Measurements from ENCODE around the gene TENM4.

TENM4 gene

DNA sequence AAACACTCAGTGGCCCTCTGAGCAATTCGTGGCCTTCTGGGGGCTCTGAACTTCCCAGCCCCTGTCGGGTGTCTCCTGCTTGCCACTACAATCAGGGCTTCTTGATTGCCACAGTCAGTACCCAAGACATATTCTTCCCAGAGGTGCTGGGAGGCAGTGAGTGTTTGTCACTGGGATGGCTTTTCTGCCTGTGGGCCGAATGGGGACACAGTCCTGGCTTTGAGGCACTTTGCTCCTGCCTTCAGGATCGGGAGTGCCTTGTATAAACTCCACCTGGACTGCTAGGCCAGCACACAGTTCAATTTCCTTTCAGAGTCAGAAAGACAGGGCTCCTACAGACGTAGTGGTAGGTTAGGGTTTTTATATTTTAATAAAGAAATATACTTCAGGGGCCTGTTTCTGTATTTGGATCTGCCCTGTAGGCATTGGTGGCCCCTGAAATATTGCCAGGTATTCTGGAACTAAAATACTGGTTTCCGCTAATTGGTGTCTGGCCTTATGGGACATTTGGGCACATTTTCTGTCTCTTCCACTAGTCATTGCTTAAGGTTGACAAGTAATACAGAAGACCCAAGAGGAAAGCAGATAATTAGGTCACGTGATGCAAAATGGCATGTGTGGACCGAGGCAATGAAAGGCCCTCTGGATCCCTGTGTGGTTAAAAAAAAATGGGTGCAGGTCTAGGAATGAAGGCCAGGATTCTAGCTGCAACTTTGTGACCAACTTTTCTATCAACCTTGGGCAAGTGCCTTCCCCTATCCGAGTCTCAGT is 767.8 kb downstream of the TENM4 start:
- TF ChIP-seq, protein P1, sequence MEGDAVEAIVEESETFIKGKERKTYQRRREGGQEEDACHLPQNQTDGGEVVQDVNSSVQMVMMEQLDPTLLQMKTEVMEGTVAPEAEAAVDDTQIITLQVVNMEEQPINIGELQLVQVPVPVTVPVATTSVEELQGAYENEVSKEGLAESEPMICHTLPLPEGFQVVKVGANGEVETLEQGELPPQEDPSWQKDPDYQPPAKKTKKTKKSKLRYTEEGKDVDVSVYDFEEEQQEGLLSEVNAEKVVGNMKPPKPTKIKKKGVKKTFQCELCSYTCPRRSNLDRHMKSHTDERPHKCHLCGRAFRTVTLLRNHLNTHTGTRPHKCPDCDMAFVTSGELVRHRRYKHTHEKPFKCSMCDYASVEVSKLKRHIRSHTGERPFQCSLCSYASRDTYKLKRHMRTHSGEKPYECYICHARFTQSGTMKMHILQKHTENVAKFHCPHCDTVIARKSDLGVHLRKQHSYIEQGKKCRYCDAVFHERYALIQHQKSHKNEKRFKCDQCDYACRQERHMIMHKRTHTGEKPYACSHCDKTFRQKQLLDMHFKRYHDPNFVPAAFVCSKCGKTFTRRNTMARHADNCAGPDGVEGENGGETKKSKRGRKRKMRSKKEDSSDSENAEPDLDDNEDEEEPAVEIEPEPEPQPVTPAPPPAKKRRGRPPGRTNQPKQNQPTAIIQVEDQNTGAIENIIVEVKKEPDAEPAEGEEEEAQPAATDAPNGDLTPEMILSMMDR (IDR thresholded peaks at IDR 0.05; ENCODE audit: low read depth, low read length, missing control alignments): no peak
- H3K4me3 ChIP-seq (ENCODE audit: low read depth, low read length): no peak overlapping the region
- DNase-seq (ENCODE audit: low read depth): no peak

DNA sequence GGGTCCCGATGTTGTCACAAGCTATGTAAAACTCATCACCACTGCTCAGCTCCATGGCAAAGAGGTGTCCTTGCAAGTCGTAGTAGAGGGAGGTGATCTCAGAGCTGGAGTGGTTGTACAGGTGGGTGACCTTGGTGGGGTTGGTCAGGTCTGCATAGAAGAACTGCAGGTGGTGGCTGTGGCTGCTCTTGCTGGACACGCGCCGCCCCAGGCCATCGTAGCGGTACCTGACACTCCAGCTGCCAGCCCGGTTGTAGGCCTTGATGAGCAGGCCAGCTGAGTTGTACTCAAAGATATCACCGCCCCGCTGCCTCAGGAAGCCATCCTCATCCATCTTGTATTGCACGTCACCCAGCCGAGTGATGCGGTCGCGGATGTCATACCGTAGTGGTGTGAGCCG is 771.6 kb downstream of the TENM4 start:
- H3K4me3 ChIP-seq (ENCODE audit: low read depth, low read length): no peak overlapping the region
- TF ChIP-seq, protein P1 (IDR thresholded peaks at IDR 0.05; ENCODE audit: low read depth, low read length, missing control alignments): no peak
- no peak for DNase-seq (ENCODE audit: low read depth)

DNA sequence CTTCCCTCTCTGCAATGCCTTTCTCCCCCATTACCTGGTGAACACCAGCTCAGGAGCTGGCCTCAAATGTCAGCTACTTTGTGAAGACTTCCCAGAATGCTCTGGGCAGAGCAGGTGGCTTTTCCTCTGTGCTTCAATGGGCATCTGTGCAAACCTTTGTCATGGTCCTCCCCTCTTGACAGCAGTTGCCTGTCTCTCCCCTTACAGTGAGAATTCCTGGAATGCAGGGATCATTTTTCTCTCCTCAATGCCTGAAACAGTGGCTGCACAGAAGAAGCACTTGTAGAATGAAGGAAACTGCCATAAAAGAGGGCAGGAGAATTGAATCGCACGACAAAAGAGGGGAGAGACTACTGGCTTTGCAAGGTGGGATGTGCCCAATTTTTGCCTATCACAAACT is 773.4 kb downstream of the TENM4 start:
- no peak overlapping the region for H3K4me3 ChIP-seq (ENCODE audit: low read depth, low read length)
- TF ChIP-seq, protein P1 (IDR thresholded peaks at IDR 0.05; ENCODE audit: low read depth, low read length, missing control alignments): no peak
- no peak for DNase-seq (ENCODE audit: low read depth)

DNA sequence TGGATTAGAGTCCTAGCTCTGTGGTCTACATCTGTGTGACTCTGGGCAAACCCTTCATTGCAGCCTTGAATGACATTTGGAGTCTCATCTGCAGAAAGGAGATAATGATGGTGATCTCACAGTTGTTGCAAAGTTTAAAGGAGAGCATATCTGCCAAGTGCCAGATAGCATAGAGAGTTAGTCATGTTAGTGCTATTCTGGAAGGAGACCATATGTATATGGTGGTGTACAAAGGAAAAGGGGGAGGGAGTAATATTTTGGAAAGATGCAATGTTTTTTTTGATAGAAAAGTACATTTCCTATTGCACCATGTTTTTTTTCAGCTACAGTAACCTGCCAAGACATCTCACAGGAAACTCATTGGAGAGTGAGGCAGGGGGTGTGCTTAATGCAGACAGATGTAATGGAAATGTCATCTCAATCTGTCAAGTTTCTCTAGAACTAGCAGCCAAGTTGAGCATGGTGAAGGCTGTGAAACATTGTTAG is 774.1 kb downstream of the TENM4 start:
- DNase-seq (ENCODE audit: low read depth): no peak
- TF ChIP-seq, protein P1 (IDR thresholded peaks at IDR 0.05; ENCODE audit: low read depth, low read length, missing control alignments): no peak
- no peak overlapping the region for H3K4me3 ChIP-seq (ENCODE audit: low read depth, low read length)

DNA sequence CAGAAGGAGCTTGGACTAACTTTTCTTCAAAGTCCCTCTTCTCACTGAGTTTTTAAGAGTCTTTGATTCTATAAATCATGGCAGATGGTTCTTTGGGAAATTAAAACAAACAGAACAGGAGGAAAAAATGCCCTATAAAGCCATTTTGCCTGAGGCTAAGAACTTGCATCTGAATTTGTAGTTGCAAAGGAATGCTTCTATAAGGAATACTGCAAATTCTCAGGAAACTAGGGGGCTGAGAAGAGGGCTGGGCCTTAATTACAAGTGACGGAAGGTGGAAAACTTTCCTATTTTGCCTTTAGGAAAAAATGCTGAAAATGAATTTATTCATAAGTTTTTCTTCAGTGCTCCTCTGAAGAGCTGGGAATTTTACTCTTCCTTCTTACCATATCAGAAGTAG is 776.2 kb downstream of the TENM4 start:
- DNase-seq (ENCODE audit: low read depth): no peak
- H3K4me3 ChIP-seq (ENCODE audit: low read depth, low read length): no peak overlapping the region
- TF ChIP-seq, protein P1 (IDR thresholded peaks at IDR 0.05; ENCODE audit: low read depth, low read length, missing control alignments): no peak

DNA sequence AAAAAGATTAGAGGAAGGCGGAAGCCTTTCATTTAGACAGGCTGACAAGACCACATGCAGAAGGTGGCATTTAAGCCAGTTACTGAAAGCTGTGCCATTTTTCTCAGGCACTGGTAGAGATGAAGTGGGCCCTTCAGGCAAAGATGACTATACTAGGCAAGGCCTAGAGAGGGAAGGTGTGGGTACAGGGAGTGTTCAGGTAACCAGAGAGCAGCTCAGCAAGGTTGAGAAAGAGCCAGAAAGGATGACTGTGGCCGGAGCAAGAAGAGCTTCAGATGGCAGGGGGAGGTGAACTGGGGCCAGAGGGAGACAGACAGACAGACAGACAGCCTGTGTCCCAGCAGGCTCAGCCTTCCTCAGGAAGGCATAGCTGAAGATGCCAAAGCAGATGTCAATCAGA is 778.0 kb downstream of the TENM4 start:
- no peak for DNase-seq (ENCODE audit: low read depth)
- TF ChIP-seq, protein P1 (IDR thresholded peaks at IDR 0.05; ENCODE audit: low read depth, low read length, missing control alignments): no peak
- H3K4me3 ChIP-seq (ENCODE audit: low read depth, low read length): no peak overlapping the region

DNA sequence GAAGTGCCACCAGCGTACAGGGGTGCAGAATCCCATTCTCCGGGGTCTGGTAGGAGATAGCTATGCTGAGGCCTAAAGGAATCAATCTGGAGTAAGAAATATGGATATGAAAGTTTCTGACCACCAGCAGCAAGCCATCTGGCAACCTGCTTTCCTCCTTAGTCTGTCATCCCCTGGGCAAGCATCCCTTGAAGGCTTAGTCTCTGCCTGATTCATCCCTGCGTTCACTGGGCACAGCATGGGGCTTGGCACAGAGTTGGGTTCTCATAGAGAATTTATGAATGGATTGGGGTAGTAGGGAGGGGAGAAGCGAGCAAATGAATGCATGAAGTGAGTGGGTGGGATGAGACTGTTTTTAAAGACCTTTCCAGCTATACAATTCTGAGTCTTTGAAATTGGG is 780.4 kb downstream of the TENM4 start:
- H3K4me3 ChIP-seq (ENCODE audit: low read depth, low read length): no peak overlapping the region
- TF ChIP-seq, protein P1 (IDR thresholded peaks at IDR 0.05; ENCODE audit: low read depth, low read length, missing control alignments): no peak
- DNase-seq (ENCODE audit: low read depth): no peak
